HCT116 (cell line): Measurements from ENCODE around the gene MAML3. TPM values are rescaled to one million over a fixed set of nuclear protein-coding genes. Genes with fewer than 3 reads are reported as not detected.

Source experiments
- total RNA-seq: library from RNA; stranded (reverse); gene quantifications from one replicate; pipeline ENCODE4 v1.2.1, GENCODE V29; 2021; ENCODE audit not compliant: unreplicated experiment

Gene MAML3
- total RNA-seq, 1 experiment from 2014 or later, result 3.1 TPM

Other genes starting within 250 kb of the MAML3 start
- 52.2 TPM for gene SCOC, start 219.5 kb upstream of the MAML3 start, total RNA-seq